GM12865 (cell line): Measurements from ENCODE around the gene GLT6D1.

Source experiments
- DNase-seq: peaks from one replicate; pipeline ENCODE4 v3.0.0; 2010; ENCODE audit warnings: low read depth
- H3K4me3 ChIP-seq: 2 replicates; pipeline ENCODE4 v1.5.1; 2011; ENCODE audit warnings: mild to moderate bottlenecking, low read depth, low read length, control low read depth
- TF ChIP-seq, protein P1 (sequence below): IDR thresholded peaks from 2 replicates; pipeline ENCODE4 v1.5.1; 2011; ENCODE audit warnings: low read length, control low read depth, low read depth, inconsistent platforms; ENCODE audit not compliant: insufficient read depth; ENCODE audit errors: missing control alignments

Gene GLT6D1

GRCh38 chr9:135660407-135660806 is 21.1 kb upstream of the GLT6D1 start:
- no peak overlapping the region for H3K4me3 ChIP-seq
- TF ChIP-seq, protein P1, sequence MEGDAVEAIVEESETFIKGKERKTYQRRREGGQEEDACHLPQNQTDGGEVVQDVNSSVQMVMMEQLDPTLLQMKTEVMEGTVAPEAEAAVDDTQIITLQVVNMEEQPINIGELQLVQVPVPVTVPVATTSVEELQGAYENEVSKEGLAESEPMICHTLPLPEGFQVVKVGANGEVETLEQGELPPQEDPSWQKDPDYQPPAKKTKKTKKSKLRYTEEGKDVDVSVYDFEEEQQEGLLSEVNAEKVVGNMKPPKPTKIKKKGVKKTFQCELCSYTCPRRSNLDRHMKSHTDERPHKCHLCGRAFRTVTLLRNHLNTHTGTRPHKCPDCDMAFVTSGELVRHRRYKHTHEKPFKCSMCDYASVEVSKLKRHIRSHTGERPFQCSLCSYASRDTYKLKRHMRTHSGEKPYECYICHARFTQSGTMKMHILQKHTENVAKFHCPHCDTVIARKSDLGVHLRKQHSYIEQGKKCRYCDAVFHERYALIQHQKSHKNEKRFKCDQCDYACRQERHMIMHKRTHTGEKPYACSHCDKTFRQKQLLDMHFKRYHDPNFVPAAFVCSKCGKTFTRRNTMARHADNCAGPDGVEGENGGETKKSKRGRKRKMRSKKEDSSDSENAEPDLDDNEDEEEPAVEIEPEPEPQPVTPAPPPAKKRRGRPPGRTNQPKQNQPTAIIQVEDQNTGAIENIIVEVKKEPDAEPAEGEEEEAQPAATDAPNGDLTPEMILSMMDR = no peak
- DNase-seq = no peak

- H3K4me3 ChIP-seq = no peak overlapping the region
- TF ChIP-seq, protein P1 = no peak
- no peak for DNase-seq
Observed at GRCh38 chr9:135659252-135659651, 19.9 kb upstream of the GLT6D1 start.

DNA sequence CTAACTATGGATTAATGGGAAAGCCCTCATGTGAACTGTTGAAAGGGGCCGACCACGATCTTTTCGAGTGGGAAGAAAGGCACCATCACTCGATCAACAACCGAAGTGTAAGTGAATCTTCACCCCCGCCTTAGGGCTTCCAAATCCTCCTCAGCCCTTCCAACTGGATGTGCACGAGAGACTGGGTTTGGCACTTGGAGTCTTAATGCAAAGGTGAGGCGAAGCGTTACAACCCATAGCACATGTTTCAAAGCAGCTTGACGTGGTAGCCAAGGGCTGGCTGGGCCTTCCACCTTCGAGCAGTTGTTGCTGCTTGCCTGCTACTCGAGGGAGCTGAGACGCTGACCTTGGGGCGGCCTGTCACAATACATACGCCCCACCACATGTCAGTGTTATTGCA is 18.1 kb upstream of the GLT6D1 start:
- H3K4me3 ChIP-seq = no peak overlapping the region
- no peak for DNase-seq
- TF ChIP-seq, protein P1 = no peak

GRCh38 chr9:135655317-135655716 is 16.0 kb upstream of the GLT6D1 start:
- DNase-seq = no peak
- TF ChIP-seq, protein P1 = no peak

GRCh38 chr9:135650408-135650807 is 11.1 kb upstream of the GLT6D1 start:
- TF ChIP-seq, protein P1 = no peak
- H3K4me3 ChIP-seq = no peak overlapping the region
- DNase-seq = no peak

More at GRCh38 chr9:135655317-135655716, 16.0 kb upstream of the GLT6D1 start:
- no peak overlapping the region for H3K4me3 ChIP-seq

- H3K4me3 ChIP-seq = no peak overlapping the region
- TF ChIP-seq, protein P1 = no peak
- no peak for DNase-seq
Observed at GRCh38 chr9:135649508-135649907, 10.2 kb upstream of the GLT6D1 start.
